Stimulated activated naive CD8-positive, alpha-beta T cell treated with anti-CD3 and anti-CD28 coated beads, Interleukin-15, amount 100 ng/mL, for 72 hours (primary cell): ENCODE measurements around the gene PRICKLE1.
A peak's percentile ranks its signal among the peaks of the same experiment; 100 is the strongest.

Experiments used
- ATAC-seq: fragments of 150-1000 bp; cut with Tn5 transposase; 2 replicates; pipeline ENCODE4 v1.10.0; 2021; ENCODE audit warnings: mild to moderate bottlenecking, moderate library complexity
- DNase-seq, 2 donors: peaks; one replicate each; pipeline ENCODE4 v3.0.0; 2021 to 2022
- H3K27ac Mint-ChIP-seq, 2 donors: one replicate each; pipeline ENCODE4 v1.8.0; 2022; ENCODE audit warnings: mild to moderate bottlenecking in 2 of 2, mixed read lengths in 2 of 2, moderate library complexity in 2 of 2
- H3K27me3 Mint-ChIP-seq: one replicate; pipeline ENCODE4 v1.8.0; 2022; ENCODE audit warnings: mixed read lengths
- H3K4me1 Mint-ChIP-seq: one replicate; pipeline ENCODE4 v1.8.0; 2022; ENCODE audit warnings: mild to moderate bottlenecking, mixed read lengths
- H3K4me3 Mint-ChIP-seq, 2 donors: one replicate each; pipeline ENCODE4 v1.8.0; 2022; ENCODE audit warnings: mild to moderate bottlenecking in 2 of 2, mixed read lengths in 2 of 2, moderate library complexity in 1 of 2
- H3K9me3 Mint-ChIP-seq, 2 donors: one replicate each; pipeline ENCODE4 v1.8.0; 2022; ENCODE audit warnings: mixed read lengths in 2 of 2

PRICKLE1 gene

DNA sequence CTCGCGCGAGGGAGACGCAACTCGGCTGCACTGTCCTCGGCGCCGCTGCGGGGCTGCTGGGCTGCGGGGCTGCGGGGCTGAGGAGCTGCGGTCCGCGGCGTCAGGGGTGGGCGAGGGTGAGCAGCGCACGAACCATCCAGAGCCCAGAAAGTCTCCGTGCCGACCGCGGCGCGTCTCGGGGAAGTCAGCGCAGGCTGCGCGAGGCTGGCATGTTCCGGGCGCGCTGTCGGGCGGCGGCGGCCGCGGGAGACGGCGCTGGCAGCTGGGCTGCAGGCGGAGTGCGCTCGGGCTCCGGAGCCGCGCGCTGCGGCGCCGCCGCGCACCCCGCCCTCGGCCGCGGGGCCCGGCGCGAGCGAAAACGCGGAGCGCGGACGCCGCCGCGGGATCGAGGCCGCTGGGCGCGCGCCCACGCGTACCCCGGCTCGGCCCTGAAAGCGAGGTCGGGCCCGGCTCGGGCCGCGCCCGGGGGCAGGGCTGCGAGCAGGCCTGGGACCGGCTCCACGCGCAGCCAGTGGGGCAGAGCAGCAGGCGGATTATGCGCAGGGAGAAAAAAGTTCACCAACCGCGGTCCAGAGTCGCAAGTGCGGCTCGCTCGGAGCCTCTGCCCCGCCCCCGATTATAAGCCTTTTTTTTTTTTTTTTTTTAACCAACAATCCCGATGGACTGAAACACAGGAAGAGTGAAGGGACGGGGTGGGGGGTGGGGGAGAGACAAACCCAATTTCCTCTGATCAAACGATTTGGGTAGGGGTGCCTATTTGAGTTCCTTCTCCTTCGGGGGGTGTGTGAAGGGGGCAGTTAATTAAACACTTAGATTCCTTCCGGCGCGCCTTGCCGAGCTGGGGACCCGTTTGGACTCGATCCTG is at the start of gene PRICKLE1:
TSS of gene PRICKLE1 (minus strand) at position 282 of the 865 bp plus-strand sequence. CDS start 117,230 bp downstream, outside the sequence.
- Mint-ChIP-seq H3K27ac (no peak within 1 kb of the TSS), H3K9me3 (no peaks in the 10 kb centered on the region), H3K4me1 (peaks cover 16% of the 10 kb centered on the region), H3K27me3 (peaks cover 82% of the 10 kb centered on the region), H3K4me3 (peak within 1 kb of the TSS; percentile 65 to 75)
- DNase-seq: peak; percentile 20 to 59
- peak; percentile 72 for ATAC-seq

GRCh38 chr12:42638697-42639096 is 49.2 kb upstream of the PRICKLE1 start:
- DNase-seq: no peak
- Mint-ChIP-seq H3K9me3 (peaks cover 0 to 7% of the 10 kb centered on the region in 2 donors), H3K4me1 (no peaks in the 10 kb centered on the region), H3K27ac (no peak overlapping the region), H3K27me3 (no peaks in the 10 kb centered on the region), H3K4me3 (no peak overlapping the region)
- no peak for ATAC-seq

- no peak for ATAC-seq
- no peak overlapping the region for H3K4me3 Mint-ChIP-seq
- H3K9me3 Mint-ChIP-seq: peaks cover 0 to 7% of the 10 kb centered on the region in 2 donors
- no peak overlapping the region for H3K27ac Mint-ChIP-seq
- H3K4me1 Mint-ChIP-seq: no peaks in the 10 kb centered on the region
- H3K27me3 Mint-ChIP-seq: no peaks in the 10 kb centered on the region
- no peak for DNase-seq
These were observed 48.5 kb upstream of the PRICKLE1 start for GRCh38 chr12:42638011-42638410.

DNA sequence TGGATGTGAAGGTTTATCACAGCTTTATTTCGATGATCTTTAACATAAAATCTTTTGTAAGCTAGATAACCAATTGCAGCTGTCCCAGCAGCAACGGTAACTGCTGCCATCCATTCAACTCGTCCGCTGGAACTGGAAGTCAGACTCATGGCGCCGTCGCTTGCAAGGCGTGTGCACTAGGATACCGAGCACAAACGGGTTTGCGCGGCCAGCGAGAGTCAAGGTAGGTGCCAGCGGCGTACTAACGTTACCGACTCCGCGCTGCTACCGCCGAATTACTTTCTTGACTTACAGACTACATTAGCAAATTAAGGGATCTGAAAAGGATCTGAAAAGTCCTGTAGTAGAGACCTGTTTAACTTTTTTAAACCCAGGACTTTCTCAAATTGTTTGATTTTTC is 47.4 kb upstream of the PRICKLE1 start:
- no peak for ATAC-seq
- H3K4me3 Mint-ChIP-seq: no peak overlapping the region
- no peaks in the 10 kb centered on the region for H3K4me1 Mint-ChIP-seq
- H3K9me3 Mint-ChIP-seq: peaks cover 0 to 7% of the 10 kb centered on the region in 2 donors
- H3K27ac Mint-ChIP-seq: no peak overlapping the region
- DNase-seq: no peak
- H3K27me3 Mint-ChIP-seq: no peaks in the 10 kb centered on the region

- no peaks in the 10 kb centered on the region for H3K4me1 Mint-ChIP-seq
- H3K9me3 Mint-ChIP-seq: peaks cover 0 to 7% of the 10 kb centered on the region in 2 donors
- DNase-seq (no peak), ATAC-seq (no peak)
- H3K27me3 Mint-ChIP-seq: no peaks in the 10 kb centered on the region
- H3K27ac Mint-ChIP-seq: no peak overlapping the region
- no peak overlapping the region for H3K4me3 Mint-ChIP-seq
These were observed 44.0 kb upstream of the PRICKLE1 start for GRCh38 chr12:42633594-42633993.

GRCh38 chr12:42631513-42631912 is 42.0 kb upstream of the PRICKLE1 start:
- Mint-ChIP-seq H3K27ac (peak overlapping the region in 1 of 2 donors; percentile 19), H3K27me3 (no peaks in the 10 kb centered on the region), H3K4me1 (no peaks in the 10 kb centered on the region), H3K4me3 (no peak overlapping the region), H3K9me3 (no peaks in the 10 kb centered on the region)
- DNase-seq (no peak), ATAC-seq (no peak)

DNA sequence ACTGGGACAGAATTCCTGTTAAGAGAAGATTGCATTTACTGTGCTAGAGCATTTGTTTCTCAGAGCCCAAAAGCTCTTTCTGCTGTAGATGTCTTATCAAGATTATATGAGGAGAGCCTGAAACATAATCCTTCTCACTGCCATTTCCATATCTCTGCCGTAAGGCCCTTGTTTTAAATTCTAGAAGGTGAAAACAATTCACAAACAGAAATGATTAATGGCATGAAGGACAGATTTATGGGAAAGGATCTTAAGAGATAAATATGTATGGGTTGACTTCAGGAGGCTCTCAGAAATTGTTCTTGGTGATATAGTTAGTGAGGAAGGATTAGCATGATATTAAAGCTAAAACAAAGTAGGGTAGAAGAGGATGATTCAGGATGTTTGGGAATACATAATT is 40.8 kb upstream of the PRICKLE1 start:
- Mint-ChIP-seq H3K9me3 (no peaks in the 10 kb centered on the region), H3K4me3 (no peak overlapping the region), H3K4me1 (no peaks in the 10 kb centered on the region), H3K27me3 (no peaks in the 10 kb centered on the region), H3K27ac (no peak overlapping the region)
- no peak for DNase-seq
- ATAC-seq: no peak

- DNase-seq (no peak), ATAC-seq (no peak)
- peak overlapping the region in 1 of 2 donors; percentile 6 for H3K27ac Mint-ChIP-seq
- peaks cover 0 to 1% of the 10 kb centered on the region in 2 donors for H3K9me3 Mint-ChIP-seq
- no peak overlapping the region for H3K4me3 Mint-ChIP-seq
- no peaks in the 10 kb centered on the region for H3K4me1 Mint-ChIP-seq
- no peaks in the 10 kb centered on the region for H3K27me3 Mint-ChIP-seq
These were observed 37.6 kb upstream of the PRICKLE1 start for GRCh38 chr12:42627151-42627550.

DNA sequence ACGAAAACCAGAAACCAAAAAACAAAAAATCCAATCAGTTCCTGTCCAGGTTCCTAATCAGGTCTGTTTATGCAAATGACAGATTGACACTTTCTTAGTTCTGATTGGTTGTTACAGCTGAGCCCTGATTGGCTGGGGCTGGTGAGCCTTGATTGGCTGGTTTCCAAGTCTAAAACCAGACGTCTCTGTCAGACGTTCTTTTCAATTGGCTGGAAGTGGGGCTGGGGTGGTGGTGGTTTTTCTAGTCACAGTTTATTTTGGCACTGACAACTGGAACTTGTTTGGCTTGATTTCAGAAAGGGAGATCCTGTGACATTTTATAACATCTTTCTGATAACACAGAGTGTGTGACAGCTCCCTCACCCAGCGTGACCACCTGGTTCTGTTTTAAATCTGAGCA is 36.1 kb upstream of the PRICKLE1 start:
- Mint-ChIP-seq H3K27ac (no peak overlapping the region), H3K9me3 (peaks cover 0 to 4% of the 10 kb centered on the region in 2 donors), H3K27me3 (no peaks in the 10 kb centered on the region), H3K4me3 (no peak overlapping the region), H3K4me1 (no peaks in the 10 kb centered on the region)
- ATAC-seq (no peak), DNase-seq (no peak)

- Mint-ChIP-seq H3K27me3 (no peaks in the 10 kb centered on the region), H3K4me3 (no peak overlapping the region)
These were observed 28.1 kb upstream of the PRICKLE1 start for GRCh38 chr12:42617622-42618021.

DNA sequence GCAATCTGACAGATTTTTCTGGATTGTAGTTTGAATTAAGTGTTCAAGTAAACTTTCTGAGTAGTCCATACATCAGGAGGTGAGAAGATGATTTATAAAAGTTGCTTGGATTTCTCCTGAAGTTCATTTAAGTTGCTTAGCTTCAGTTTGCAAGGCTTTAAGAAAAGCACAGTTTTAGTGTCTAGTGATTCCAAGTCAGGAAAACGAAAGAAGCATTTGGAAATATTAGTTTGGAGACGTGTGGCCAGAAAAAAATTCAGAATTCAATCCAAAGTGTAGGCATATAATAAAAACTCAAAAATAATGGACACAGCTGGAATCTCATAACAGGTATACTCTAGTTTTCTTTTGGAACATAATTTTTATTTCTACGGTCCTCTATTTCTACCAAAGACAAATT is 25.5 kb upstream of the PRICKLE1 start:
- Mint-ChIP-seq H3K27me3 (peaks cover 8% of the 10 kb centered on the region), H3K4me1 (no peaks in the 10 kb centered on the region), H3K4me3 (no peak overlapping the region), H3K9me3 (peaks cover 11 to 29% of the 10 kb centered on the region in 2 donors), H3K27ac (no peak overlapping the region)
- DNase-seq (no peak), ATAC-seq (no peak)

More at GRCh38 chr12:42617622-42618021, 28.1 kb upstream of the PRICKLE1 start:
- ATAC-seq (no peak), DNase-seq (no peak)
- peaks cover 11 to 37% of the 10 kb centered on the region in 2 donors for H3K9me3 Mint-ChIP-seq
- no peaks in the 10 kb centered on the region for H3K4me1 Mint-ChIP-seq
- no peak overlapping the region for H3K27ac Mint-ChIP-seq

- DNase-seq (no peak), ATAC-seq (no peak)
- Mint-ChIP-seq H3K4me1 (no peaks in the 10 kb centered on the region), H3K9me3 (peaks cover 0 to 12% of the 10 kb centered on the region in 2 donors), H3K4me3 (no peak overlapping the region), H3K27ac (no peak overlapping the region), H3K27me3 (peaks cover 8% of the 10 kb centered on the region)
These were observed 22.7 kb upstream of the PRICKLE1 start for GRCh38 chr12:42612231-42612613.

DNA sequence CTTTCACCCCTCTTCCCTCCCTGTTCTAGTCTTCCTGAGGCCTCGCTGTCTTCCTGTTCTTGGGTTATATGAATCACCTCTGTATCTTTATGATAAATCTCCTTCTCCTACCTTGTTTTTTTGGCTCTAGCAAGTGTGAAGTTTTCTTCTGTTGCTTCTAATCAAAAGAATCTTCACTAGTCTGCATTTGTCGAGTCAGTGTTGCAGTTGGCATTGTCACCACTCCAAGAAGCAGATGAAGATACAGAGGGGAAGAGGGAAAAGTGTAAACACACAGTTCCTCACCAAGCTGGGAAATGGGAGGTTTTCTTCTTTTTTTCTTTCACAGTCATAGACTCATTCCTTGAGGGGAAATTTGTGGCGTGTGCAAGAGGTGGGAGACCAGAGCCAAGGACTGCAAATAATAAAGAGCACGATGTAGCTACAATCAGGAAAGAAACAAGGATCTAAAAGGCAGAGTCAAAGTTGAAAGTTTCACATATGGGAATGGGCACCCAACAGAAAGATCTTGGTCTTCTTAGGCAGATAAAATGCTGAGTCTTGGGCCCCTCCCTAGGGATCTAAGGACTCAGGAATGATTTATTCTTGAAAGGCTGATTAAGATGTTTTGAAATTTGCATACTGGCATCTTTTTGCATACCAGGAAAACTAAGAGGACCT is 22.2 kb upstream of the PRICKLE1 start:
- ATAC-seq (no peak), DNase-seq (no peak)
- no peak overlapping the region for H3K27ac Mint-ChIP-seq
- no peaks in the 10 kb centered on the region for H3K4me1 Mint-ChIP-seq
- no peak overlapping the region for H3K4me3 Mint-ChIP-seq
- H3K9me3 Mint-ChIP-seq: peaks cover 0 to 12% of the 10 kb centered on the region in 2 donors
- H3K27me3 Mint-ChIP-seq: peaks cover 8% of the 10 kb centered on the region

DNA sequence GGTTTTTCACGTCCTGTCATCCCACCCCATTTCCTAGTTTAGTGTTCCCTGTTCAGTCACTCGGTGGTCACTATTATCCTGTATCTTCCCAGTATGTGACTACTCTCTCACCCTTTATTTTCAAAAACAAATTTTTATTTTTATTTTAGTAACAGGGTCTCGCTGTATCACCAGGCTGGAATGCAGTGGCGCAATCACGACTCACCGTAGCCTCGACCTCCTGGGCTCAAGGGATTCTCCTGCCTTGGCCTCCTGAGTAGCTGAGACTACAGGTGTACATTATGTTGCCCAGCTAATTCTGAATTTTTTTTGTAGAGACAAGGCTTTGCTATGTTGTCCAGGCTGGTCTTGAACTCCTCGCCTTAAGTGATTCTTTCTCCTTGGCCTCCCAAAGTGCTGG is 20.1 kb upstream of the PRICKLE1 start:
- H3K9me3 Mint-ChIP-seq: peaks cover 0 to 12% of the 10 kb centered on the region in 2 donors
- no peak for ATAC-seq
- H3K4me1 Mint-ChIP-seq: no peaks in the 10 kb centered on the region
- H3K4me3 Mint-ChIP-seq: no peak overlapping the region
- no peak for DNase-seq
- H3K27ac Mint-ChIP-seq: no peak overlapping the region
- peaks cover 8% of the 10 kb centered on the region for H3K27me3 Mint-ChIP-seq

DNA sequence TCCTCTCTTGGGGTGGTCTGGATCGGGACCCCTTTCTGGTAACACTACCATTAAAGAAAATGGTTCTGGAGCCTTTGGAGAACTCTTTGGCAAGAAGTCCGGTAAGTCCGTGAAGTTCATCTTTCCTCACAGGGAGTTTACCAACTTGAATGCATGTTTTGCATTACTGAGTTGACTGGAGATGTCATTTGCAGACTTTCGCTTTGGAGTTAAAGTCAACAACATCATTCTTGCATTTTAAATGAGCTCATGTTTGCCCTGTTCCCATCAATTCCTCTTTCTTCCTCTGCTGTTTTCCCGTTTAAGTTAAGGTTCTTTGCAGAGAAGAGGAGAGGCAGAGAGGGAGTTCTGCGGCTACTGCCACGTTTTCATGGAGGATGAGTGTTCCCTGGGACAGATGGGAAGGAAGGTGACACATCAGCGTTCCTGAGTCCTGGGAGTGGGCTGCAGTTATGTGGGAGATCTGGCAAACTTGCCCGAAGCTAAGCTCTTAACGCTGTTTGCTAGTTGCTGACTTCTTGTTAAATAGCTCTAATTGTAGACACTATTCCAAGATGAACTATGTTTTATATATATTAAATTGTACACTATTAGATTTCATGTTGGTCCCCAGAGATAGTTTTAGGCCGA is 18.8 kb upstream of the PRICKLE1 start:
- Mint-ChIP-seq H3K9me3 (peaks cover 0 to 2% of the 10 kb centered on the region in 2 donors), H3K4me3 (no peak overlapping the region), H3K27me3 (peaks cover 15% of the 10 kb centered on the region), H3K4me1 (no peaks in the 10 kb centered on the region), H3K27ac (no peak overlapping the region)
- no peak for ATAC-seq
- DNase-seq: no peak

- ATAC-seq: no peak
- no peak overlapping the region for H3K27ac Mint-ChIP-seq
- H3K27me3 Mint-ChIP-seq: peaks cover 15% of the 10 kb centered on the region
- no peak overlapping the region for H3K4me3 Mint-ChIP-seq
- no peaks in the 10 kb centered on the region for H3K4me1 Mint-ChIP-seq
- DNase-seq: no peak
- H3K9me3 Mint-ChIP-seq: no peaks in the 10 kb centered on the region
These were observed 18.1 kb upstream of the PRICKLE1 start for GRCh38 chr12:42607584-42608058.
